PFSK-1 (cell line): ENCODE data around the gene CDH26.

Experiments used
- FOXP2 ChIP-seq: optimal IDR thresholded peaks from 2 replicates; pipeline ENCODE3; 2011; ENCODE audit warnings: borderline replicate concordance, control low read depth, inconsistent platforms; ENCODE audit not compliant: insufficient read depth; ENCODE audit errors: extremely low read length, extremely low read depth
- POLR2AphosphoS5 ChIP-seq: IDR thresholded peaks from 2 replicates; pipeline ENCODE4 v1.6.1; 2012; ENCODE audit warnings: low read depth, mild to moderate bottlenecking, control low read depth, low read length, moderate library complexity
- SIN3A ChIP-seq: IDR thresholded peaks from 2 replicates; pipeline ENCODE4 v1.6.1; 2012; ENCODE audit warnings: mild to moderate bottlenecking, low read length, moderate library complexity, borderline replicate concordance; ENCODE audit not compliant: insufficient read depth
- TAF1 ChIP-seq: IDR thresholded peaks from 2 replicates; pipeline ENCODE4 v1.6.1; 2012; ENCODE audit warnings: low read length, control low read depth, borderline replicate concordance; ENCODE audit not compliant: insufficient read depth
- TF ChIP-seq, protein P1 (sequence below), 2 experiments: IDR thresholded peaks; 2 replicates each; pipeline versions ENCODE4 v1.6.1 to v1.8.0; 2011 to 2012; ENCODE audit warnings: low read depth in 2 of 2, low read length in 2 of 2, control low read depth in 1 of 2, inconsistent platforms in 1 of 2, mild to moderate bottlenecking in 1 of 2, moderate library complexity in 1 of 2; ENCODE audit not compliant: insufficient read depth in 1 of 2

Gene CDH26

DNA sequence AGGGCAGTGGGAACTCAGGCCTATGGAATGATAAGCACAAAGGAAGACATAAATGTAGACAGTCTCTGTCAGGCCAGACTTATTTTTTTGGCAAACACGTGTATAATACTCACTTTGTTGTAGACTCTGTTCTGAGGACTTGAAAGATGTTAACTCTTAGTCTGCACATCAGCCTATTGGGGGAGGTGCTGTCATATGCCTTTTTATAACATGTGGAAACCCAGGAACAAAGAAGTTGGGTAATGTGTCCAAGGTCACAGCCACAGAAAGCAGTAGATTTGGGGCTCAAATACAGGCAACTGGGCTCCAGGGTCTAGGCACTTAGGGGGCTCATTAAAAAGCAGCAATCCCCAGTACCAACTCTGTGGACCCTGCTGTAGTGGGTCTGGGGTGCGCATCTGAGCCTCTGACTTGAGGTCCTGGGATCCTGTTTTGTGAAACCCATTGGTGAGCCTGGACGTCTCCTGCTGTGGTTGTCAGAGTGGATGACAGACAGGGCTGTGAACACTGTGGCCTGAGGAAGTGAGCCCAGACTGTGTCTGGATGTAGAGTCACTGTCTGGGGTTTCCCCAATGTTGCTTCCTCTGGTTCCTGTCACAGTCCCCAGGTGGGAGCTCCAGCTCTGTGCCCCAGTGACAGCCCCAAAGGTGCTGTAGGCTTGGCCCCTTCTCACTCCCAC is 50.0 kb downstream of the CDH26 start:
- TF ChIP-seq, protein P1, sequence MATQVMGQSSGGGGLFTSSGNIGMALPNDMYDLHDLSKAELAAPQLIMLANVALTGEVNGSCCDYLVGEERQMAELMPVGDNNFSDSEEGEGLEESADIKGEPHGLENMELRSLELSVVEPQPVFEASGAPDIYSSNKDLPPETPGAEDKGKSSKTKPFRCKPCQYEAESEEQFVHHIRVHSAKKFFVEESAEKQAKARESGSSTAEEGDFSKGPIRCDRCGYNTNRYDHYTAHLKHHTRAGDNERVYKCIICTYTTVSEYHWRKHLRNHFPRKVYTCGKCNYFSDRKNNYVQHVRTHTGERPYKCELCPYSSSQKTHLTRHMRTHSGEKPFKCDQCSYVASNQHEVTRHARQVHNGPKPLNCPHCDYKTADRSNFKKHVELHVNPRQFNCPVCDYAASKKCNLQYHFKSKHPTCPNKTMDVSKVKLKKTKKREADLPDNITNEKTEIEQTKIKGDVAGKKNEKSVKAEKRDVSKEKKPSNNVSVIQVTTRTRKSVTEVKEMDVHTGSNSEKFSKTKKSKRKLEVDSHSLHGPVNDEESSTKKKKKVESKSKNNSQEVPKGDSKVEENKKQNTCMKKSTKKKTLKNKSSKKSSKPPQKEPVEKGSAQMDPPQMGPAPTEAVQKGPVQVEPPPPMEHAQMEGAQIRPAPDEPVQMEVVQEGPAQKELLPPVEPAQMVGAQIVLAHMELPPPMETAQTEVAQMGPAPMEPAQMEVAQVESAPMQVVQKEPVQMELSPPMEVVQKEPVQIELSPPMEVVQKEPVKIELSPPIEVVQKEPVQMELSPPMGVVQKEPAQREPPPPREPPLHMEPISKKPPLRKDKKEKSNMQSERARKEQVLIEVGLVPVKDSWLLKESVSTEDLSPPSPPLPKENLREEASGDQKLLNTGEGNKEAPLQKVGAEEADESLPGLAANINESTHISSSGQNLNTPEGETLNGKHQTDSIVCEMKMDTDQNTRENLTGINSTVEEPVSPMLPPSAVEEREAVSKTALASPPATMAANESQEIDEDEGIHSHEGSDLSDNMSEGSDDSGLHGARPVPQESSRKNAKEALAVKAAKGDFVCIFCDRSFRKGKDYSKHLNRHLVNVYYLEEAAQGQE (IDR thresholded peaks at IDR 0.05; ENCODE audit: insufficient read depth in 1 of 2, low read depth in 2 of 2, low read length in 2 of 2): no peak
- TF ChIP-seq SIN3A (no peak), FOXP2 (no peak), POLR2AphosphoS5 (no peak), TAF1 (no peak)

DNA sequence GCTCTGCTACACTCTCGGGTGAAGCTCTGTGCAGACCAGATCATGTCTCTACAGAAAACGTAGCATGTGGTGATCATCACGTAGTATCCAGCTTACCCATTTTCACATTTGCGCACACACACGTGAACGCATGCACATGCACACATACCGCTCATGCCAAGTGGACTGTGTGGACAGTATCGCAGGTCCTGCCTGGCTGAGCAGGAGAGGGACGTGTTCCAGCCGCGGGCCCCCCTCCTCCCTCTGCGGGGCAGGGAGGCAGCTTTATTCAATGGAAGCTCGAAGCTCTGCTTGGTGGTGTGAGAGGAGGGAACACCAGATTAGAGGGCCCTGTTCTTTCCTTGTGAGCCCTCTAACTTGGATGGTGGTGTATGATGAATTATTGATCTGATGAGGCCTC is 51.1 kb downstream of the CDH26 start:
- TF ChIP-seq SIN3A (no peak), TAF1 (no peak), POLR2AphosphoS5 (no peak), FOXP2 (no peak)
- TF ChIP-seq, protein P1 (IDR thresholded peaks at IDR 0.05; ENCODE audit: insufficient read depth in 1 of 2, low read depth in 2 of 2, low read length in 2 of 2): no peak

DNA sequence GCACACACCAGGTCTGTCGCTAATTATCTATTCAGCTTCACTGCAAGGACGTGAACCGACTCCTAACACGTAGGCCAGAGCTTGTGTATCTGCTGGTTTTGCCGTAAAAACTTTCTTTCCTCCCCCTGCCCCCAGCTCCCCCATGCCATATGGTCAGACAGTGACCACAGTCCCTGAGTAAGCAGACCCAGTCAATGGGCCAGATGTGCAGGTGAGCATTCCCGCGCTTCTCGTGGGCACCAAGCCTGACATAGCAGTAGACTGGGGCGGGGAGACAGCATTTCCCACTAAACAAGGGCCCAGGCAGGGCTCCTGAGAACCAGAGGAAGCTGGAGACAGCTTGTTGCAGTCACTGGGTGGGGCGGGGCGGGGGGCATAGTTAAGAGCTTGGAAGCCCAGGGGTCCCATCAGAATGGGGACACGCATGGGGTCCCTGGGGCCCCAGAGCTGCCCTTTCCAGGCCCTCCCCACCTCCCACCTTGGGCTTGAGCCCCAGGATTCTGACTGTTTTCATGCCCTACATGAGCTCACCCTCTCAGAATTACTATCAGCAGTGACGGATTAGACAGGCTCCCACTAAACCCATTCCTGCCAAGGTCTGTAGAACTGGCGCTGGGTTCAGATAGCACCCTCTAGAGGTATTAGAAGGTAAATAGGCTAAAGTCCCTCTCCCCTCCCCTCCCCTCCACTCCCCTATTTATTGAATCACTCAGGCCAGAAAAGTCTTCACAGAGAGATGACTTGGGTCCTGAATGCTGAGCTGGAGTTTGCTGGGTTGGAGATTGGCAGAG is 51.8 kb downstream of the CDH26 start:
- TF ChIP-seq SIN3A (no peak), TAF1 (no peak), FOXP2 (no peak)

DNA sequence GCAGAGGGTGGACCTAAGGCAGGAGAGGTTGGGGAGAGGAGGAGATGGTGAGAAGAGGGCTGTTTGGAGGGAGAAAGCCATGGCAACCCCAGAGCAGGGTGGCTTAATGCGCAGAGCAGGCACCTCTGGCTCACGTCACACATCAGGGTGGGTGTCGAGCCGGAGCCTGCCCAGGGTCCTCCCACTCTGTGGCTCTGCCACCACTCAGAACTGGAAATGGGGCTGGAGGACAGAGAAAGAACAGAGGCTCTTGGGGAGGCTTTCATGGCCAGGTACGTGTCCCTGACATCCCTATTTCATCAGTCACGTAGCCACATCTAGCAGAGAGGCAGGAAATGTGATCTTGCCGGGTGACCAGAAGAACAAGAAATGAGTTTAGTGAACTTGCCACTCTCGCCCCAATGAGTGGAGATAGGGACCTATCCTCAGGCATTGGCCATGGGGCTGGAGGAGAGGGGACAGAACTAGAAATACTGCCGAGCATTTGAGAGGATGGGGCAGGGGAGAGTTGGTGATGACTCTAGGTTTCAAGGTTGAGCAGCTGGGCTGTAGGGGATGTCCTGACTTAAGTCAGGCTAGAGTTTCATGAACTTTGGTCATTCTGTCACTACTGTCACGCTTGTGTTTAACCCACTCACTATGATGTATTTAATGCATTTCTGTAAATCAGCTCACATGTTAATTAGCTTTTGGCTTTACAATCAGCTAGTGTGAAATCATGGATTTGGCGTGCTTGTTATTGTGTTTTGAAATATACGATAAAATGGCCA is 52.7 kb downstream of the CDH26 start:
- no peak for TF ChIP-seq POLR2AphosphoS5

DNA sequence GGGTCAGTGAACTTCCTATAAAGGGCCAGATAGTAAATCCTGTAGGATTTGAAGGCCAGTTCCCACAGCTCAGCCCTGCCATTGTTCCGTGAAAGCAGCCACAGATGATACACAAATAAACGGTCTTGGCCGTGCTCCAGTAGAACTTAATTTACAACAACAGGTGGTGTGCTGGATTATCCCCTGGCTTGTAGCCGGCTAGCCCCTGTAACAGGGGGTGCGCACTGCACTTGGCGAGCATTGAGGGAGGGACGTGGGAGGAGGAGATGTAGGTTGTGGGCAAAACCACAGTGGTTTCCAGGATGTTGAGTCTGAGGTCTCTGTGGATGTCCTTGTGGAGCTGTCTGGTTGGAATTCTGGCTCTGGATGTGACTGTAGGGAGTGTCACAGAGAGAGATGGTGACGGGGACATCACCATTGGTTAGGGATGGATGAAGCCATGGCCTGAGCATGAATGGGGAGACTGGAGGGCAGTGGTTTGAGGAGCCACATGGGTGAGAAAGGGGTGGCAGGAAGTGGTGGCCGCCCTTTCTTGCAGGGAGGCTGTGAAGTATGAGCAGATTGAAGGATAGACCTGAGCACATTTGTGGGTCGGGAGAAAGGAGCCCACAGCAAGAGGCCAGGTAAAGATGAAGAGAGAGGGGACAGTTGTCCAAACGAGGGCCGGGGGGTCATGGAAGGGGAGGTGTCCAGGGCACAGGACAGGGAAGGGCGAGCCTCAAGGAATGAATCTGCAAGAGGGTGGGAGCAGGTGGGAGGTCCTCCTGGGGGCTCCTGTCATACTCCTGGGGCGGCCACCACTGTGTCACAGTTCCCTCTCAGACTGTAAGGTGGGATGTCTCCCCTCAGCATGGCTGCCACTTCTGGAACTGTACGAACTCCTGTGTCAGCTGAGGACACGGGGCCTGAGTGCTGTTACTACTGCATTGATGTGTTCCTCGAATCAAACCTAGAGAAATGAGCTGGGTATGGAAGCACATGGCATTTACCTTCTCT is 53.6 kb downstream of the CDH26 start:
- no peak for TF ChIP-seq FOXP2
- TF ChIP-seq POLR2AphosphoS5: no peak
- no peak for TF ChIP-seq TAF1
- TF ChIP-seq, protein P1 (IDR thresholded peaks at IDR 0.05; ENCODE audit: insufficient read depth in 1 of 2, low read depth in 2 of 2, low read length in 2 of 2): no peak
- TF ChIP-seq SIN3A: no peak
